ENCODE results near the gene TLR10. TPM values are rescaled to one million over a fixed set of nuclear protein-coding genes. Genes with fewer than 3 reads are reported as not detected.

TLR10 gene
- total and polyA plus RNA-seq, 3 donors from 2014 or later = 0.06 to 0.21 TPM; not detected in 1

DNA sequence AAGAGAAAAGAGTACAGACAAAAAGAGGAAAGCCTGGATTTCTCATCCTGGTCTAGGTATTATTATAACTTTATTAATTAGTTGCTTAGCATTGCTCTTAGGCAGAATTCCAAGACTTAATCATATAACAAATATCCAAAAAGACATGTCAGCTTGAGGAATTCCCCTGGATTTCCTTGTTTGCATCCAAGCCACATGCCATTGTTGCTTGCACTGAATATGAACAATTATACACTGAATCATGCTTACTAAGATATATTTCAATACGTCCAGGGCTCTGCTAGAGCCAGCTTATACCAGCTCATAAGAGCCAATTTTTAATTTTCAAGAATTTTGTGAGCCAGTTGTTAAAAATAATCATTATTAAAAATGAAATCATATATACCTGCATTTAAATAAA is 5.5 kb upstream of the TLR10 start:
- Histone ChIP-seq H3K36me3 (ENCODE audit: low read depth, missing control alignments) (no peaks in the 10 kb centered on the region), H3K27me3 (no peaks in the 10 kb centered on the region), H3K9me3 (no peaks in the 10 kb centered on the region), H3K27ac (no peak overlapping the region), H3K4me3 (no peak overlapping the region), H3K4me1 (no peaks in the 10 kb centered on the region)
- TF ChIP-seq POLR2A (IDR thresholded peaks at IDR 0.05) = no peak
- TF ChIP-seq, protein P1, sequence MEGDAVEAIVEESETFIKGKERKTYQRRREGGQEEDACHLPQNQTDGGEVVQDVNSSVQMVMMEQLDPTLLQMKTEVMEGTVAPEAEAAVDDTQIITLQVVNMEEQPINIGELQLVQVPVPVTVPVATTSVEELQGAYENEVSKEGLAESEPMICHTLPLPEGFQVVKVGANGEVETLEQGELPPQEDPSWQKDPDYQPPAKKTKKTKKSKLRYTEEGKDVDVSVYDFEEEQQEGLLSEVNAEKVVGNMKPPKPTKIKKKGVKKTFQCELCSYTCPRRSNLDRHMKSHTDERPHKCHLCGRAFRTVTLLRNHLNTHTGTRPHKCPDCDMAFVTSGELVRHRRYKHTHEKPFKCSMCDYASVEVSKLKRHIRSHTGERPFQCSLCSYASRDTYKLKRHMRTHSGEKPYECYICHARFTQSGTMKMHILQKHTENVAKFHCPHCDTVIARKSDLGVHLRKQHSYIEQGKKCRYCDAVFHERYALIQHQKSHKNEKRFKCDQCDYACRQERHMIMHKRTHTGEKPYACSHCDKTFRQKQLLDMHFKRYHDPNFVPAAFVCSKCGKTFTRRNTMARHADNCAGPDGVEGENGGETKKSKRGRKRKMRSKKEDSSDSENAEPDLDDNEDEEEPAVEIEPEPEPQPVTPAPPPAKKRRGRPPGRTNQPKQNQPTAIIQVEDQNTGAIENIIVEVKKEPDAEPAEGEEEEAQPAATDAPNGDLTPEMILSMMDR (IDR thresholded peaks at IDR 0.05) = no peak
- WGBS, 2 donors = 83 to 84% methylated on average over 1 of the region's 1 CpG
- intact Hi-C loops (cut with DNase I; ENCODE audit: low total_unique reads) = no loop called here
- no peak for DNase-seq

DNA sequence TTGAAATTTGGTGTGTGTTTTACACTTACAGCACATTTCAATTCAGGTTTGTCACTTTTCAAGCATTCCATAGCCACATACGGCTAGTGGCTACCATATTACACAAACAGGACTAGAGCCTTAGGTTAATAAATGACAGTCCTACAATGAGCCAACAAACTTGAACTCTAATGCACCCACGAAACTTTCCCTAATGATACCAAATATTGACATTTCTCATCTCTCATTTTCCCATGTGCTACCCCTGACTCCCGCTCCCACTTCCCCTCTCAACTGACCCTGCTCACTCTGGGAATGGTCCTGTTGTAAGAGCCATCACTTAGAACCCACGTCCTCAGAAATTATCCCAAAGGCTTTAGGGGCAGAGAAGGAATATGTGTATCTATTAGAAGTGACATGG is 4.9 kb upstream of the TLR10 start:
- WGBS, 2 donors = 86 to 91% methylated on average over 4 of the region's 4 CpGs
- TF ChIP-seq, protein P1 (IDR thresholded peaks at IDR 0.05) = no peak
- TF ChIP-seq POLR2A (IDR thresholded peaks at IDR 0.05) = no peak

DNA sequence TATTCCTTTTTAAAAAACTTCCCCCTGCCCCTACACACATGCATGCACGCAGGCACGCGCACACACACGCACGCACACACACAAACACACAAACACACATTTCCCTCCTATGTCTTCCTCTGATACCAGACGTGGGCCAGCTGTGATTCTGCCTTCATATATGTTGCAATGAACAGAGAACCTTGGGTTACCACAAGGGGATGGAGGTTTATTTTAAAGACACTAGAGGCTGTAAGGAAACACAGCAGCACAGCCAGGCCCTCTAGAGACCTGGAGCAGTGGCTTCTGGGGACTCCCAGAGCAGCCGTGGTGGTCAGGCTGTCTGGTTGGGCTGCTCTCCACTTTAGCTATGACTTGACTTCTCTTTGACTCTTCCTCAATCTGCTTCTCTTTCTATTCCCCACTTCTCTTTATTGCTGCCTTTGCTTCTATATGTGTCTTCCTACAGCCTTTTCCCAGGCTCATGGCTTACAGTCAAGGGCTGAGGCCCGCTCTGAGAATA is 3.2 kb upstream of the TLR10 start:
- H3K4me3 ChIP-seq = no peak overlapping the region
- TF ChIP-seq, protein P1 (IDR thresholded peaks at IDR 0.05) = no peak
- TF ChIP-seq POLR2A (IDR thresholded peaks at IDR 0.05) = no peak
- H3K27ac ChIP-seq = no peak overlapping the region
- H3K4me1 ChIP-seq = no peaks in the 10 kb centered on the region
- no peaks in the 10 kb centered on the region for H3K27me3 ChIP-seq
- DNase-seq = no peak
- WGBS, 2 donors = 88 to 90% methylated on average over 8 of the region's 8 CpGs
- intact Hi-C loops (cut with DNase I; ENCODE audit: low total_unique reads) = no loop called here
- no peaks in the 10 kb centered on the region for H3K9me3 ChIP-seq
- H3K36me3 ChIP-seq (ENCODE audit: low read depth, missing control alignments) = no peaks in the 10 kb centered on the region

More for the DNA sequence above, 4.9 kb upstream of the TLR10 start:
- Histone ChIP-seq H3K36me3 (ENCODE audit: low read depth, missing control alignments) (no peaks in the 10 kb centered on the region), H3K27me3 (no peaks in the 10 kb centered on the region), H3K27ac (no peak overlapping the region), H3K9me3 (no peaks in the 10 kb centered on the region), H3K4me1 (no peaks in the 10 kb centered on the region), H3K4me3 (no peak overlapping the region)
- no peak for DNase-seq
- intact Hi-C loops (cut with DNase I; ENCODE audit: low total_unique reads) = no loop called here

DNA sequence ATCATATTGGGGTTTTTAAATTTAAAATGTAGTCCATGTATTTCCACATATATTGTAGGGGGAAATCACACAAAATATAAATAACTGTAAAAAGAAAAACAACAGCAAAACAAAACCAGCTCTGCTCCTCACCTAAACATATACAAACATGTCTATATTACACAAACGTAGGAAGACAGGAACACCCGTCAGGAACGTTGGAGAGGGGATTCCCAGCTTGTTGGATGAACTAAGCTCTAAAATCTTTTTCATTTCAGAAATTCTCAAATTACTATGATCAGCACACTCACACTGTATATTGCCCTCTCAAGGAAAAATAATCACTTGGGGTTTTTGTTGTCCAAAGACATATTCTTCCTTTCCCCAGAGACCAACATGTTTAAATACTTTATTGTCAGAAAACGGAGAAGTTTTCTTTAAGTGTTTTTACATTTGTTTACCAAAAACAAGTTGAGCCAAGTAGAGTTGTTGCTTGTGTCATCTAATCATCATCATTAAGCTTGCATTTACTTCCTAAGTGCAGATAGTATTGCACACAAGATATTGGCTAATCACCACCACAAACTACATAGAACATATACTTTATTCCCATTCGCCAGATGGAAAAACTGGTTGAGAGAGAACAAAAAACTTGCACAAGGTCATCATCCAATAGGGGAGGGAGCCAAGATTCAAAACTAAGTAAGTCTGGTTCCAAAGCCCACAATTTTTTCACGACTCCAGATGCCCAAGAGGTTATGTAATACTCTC is 2.4 kb upstream of the TLR10 start:
- TF ChIP-seq POLR2A (IDR thresholded peaks at IDR 0.05) = no peak
- TF ChIP-seq, protein P1 (IDR thresholded peaks at IDR 0.05) = no peak
- Histone ChIP-seq H3K27ac (no peak overlapping the region), H3K27me3 (no peaks in the 10 kb centered on the region), H3K36me3 (ENCODE audit: low read depth, missing control alignments) (no peaks in the 10 kb centered on the region), H3K9me3 (no peaks in the 10 kb centered on the region), H3K4me3 (no peak overlapping the region), H3K4me1 (no peaks in the 10 kb centered on the region)
- 68 to 76% methylated on average over 6 of the region's 6 CpGs for WGBS, 2 donors
- no peak for DNase-seq
- intact Hi-C loops (cut with DNase I; ENCODE audit: low total_unique reads) = no loop called here

DNA sequence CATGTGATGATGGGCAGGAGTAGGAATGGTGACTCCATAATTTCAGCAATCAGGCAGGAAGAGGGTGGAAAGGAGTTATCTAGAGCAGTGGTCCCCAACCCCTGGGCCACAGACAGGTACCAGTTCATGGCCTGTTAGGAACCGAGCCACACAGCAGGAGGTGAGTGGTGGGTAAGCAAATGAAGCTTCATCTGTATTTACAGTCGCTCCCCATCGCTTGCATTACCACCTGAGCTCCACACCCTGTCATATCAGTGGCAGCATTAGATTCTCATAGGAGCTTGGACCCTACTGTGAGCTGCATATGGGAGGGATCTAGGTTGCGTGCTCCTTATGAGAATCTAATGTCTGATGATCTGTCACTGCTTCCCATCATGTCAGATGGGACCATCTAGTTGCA is 1.4 kb upstream of the TLR10 start:
- TF ChIP-seq, protein P1 (IDR thresholded peaks at IDR 0.05) = no peak
- no peak for TF ChIP-seq POLR2A (IDR thresholded peaks at IDR 0.05)
- Histone ChIP-seq H3K27me3 (no peaks in the 10 kb centered on the region), H3K27ac (no peak overlapping the region), H3K4me1 (no peaks in the 10 kb centered on the region), H3K36me3 (ENCODE audit: low read depth, missing control alignments) (no peaks in the 10 kb centered on the region), H3K9me3 (no peaks in the 10 kb centered on the region), H3K4me3 (no peak overlapping the region)
- no peak for DNase-seq
- 87 to 93% methylated on average over 4 of the region's 4 CpGs for WGBS, 2 donors
- intact Hi-C loops (cut with DNase I; ENCODE audit: low total_unique reads) = no loop called here

Data from testis (tissue), 3 donors.